ENCODE data around the gene KRT82. TPM values are rescaled to one million over a fixed set of nuclear protein-coding genes. Genes with fewer than 3 reads are reported as not detected.

KRT82 gene
- total and polyA plus RNA-seq, 2 experiments from 2014 or later = not detected

GRCh38 chr12:52433501-52434080 is 27.5 kb upstream of the KRT82 start (continued):
- TF ChIP-seq, protein P1, sequence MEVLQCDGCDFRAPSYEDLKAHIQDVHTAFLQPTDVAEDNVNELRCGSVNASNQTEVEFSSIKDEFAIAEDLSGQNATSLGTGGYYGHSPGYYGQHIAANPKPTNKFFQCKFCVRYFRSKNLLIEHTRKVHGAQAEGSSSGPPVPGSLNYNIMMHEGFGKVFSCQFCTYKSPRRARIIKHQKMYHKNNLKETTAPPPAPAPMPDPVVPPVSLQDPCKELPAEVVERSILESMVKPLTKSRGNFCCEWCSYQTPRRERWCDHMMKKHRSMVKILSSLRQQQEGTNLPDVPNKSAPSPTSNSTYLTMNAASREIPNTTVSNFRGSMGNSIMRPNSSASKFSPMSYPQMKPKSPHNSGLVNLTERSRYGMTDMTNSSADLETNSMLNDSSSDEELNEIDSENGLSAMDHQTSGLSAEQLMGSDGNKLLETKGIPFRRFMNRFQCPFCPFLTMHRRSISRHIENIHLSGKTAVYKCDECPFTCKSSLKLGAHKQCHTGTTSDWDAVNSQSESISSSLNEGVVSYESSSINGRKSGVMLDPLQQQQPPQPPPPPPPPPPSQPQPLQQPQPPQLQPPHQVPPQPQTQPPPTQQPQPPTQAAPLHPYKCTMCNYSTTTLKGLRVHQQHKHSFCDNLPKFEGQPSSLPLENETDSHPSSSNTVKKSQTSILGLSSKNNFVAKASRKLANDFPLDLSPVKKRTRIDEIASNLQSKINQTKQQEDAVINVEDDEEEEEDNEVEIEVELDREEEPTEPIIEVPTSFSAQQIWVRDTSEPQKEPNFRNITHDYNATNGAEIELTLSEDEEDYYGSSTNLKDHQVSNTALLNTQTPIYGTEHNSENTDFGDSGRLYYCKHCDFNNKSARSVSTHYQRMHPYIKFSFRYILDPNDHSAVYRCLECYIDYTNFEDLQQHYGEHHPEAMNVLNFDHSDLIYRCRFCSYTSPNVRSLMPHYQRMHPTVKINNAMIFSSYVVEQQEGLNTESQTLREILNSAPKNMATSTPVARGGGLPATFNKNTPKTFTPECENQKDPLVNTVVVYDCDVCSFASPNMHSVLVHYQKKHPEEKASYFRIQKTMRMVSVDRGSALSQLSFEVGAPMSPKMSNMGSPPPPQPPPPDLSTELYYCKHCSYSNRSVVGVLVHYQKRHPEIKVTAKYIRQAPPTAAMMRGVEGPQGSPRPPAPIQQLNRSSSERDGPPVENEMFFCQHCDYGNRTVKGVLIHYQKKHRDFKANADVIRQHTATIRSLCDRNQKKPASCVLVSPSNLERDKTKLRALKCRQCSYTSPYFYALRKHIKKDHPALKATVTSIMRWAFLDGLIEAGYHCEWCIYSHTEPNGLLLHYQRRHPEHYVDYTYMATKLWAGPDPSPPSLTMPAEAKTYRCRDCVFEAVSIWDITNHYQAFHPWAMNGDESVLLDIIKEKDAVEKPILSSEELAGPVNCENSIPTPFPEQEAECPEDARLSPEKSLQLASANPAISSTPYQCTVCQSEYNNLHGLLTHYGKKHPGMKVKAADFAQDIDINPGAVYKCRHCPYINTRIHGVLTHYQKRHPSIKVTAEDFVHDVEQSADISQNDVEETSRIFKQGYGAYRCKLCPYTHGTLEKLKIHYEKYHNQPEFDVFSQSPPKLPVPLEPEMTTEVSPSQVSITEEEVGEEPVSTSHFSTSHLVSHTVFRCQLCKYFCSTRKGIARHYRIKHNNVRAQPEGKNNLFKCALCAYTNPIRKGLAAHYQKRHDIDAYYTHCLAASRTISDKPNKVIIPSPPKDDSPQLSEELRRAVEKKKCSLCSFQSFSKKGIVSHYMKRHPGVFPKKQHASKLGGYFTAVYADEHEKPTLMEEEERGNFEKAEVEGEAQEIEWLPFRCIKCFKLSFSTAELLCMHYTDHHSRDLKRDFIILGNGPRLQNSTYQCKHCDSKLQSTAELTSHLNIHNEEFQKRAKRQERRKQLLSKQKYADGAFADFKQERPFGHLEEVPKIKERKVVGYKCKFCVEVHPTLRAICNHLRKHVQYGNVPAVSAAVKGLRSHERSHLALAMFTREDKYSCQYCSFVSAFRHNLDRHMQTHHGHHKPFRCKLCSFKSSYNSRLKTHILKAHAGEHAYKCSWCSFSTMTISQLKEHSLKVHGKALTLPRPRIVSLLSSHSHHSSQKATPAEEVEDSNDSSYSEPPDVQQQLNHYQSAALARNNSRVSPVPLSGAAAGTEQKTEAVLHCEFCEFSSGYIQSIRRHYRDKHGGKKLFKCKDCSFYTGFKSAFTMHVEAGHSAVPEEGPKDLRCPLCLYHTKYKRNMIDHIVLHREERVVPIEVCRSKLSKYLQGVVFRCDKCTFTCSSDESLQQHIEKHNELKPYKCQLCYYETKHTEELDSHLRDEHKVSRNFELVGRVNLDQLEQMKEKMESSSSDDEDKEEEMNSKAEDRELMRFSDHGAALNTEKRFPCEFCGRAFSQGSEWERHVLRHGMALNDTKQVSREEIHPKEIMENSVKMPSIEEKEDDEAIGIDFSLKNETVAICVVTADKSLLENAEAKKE (CRISPR knock-in tag; IDR thresholded peaks at IDR 0.05) = no peak
- TF ChIP-seq, protein P2, sequence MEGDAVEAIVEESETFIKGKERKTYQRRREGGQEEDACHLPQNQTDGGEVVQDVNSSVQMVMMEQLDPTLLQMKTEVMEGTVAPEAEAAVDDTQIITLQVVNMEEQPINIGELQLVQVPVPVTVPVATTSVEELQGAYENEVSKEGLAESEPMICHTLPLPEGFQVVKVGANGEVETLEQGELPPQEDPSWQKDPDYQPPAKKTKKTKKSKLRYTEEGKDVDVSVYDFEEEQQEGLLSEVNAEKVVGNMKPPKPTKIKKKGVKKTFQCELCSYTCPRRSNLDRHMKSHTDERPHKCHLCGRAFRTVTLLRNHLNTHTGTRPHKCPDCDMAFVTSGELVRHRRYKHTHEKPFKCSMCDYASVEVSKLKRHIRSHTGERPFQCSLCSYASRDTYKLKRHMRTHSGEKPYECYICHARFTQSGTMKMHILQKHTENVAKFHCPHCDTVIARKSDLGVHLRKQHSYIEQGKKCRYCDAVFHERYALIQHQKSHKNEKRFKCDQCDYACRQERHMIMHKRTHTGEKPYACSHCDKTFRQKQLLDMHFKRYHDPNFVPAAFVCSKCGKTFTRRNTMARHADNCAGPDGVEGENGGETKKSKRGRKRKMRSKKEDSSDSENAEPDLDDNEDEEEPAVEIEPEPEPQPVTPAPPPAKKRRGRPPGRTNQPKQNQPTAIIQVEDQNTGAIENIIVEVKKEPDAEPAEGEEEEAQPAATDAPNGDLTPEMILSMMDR (conservative IDR thresholded peaks at IDR 0.05; ENCODE audit: low read depth in 2 of 2) = no peak
- no peak for TF ChIP-seq STAT1 (IDR thresholded peaks at IDR 0.05; ENCODE audit: unreplicated experiment)
- no peak for TF ChIP-seq CREB1 (CRISPR knock-in tag; IDR thresholded peaks at IDR 0.05; ENCODE audit: low read depth)

DNA sequence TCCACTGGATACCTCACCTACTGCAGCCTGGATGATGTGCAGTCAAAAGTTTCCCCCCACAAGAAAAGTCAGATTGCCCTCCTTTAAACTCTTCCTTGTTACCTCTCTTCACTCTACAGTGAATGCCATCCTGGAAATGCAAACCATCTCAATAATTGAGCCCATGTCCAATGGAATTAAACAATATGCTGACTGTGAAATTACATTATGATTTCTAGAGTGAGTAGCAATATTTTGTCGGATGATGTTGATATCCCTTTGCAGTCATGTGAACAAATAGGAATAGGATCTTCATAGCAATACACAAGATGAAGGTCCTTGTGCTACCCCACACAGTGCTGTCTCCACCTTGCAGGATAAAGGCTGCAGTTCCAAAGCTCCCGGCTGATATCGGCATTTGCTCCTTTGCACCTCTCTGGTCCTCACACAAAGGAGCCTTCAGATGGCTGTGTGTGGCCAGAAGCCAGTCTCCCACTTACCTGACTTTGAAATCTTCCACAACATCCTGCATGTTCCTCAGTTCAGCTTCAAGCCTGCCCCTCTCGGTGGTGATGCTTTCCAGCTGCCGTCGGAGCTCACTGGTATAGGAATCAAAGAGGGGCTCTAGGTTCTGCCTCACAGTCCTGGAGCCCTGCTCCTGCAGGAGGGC is 26.5 kb upstream of the KRT82 start:
- Histone ChIP-seq H3K27ac (ENCODE audit: low read depth) (no peak overlapping the region), H3K9me2 (ENCODE audit: insufficient read depth) (peaks cover 13% of the 10 kb centered on the region), H3K4me2 (no peak overlapping the region), H2AFZ (no peak overlapping the region), H3K79me2 (replicated peaks; ENCODE audit: insufficient read depth) (no peaks in the 10 kb centered on the region), H3K4me3 (no peak overlapping the region), H4K20me1 (replicated peaks; ENCODE audit: insufficient read depth) (no peaks in the 10 kb centered on the region), H3K27me3 (ENCODE audit: insufficient read depth) (no peaks in the 10 kb centered on the region), H3K36me3 (ENCODE audit: insufficient read depth) (no peaks in the 10 kb centered on the region), H3F3A (replicated peaks; ENCODE audit: low read depth) (no peaks in the 10 kb centered on the region), H3K4me1 (ENCODE audit: insufficient read depth) (no peaks in the 10 kb centered on the region)
- no peak for DNase-seq (ENCODE audit: low spot score)
- Mint-ChIP-seq H3K4me3 (no peak overlapping the region), H3K27me3 (ENCODE audit: insufficient read depth, low read depth, poor library complexity) (peaks cover 9% of the 10 kb centered on the region), H3K36me3 (ENCODE audit: low read depth) (no peaks in the 10 kb centered on the region), H3K27ac (no peak overlapping the region), H3K9me3 (no peaks in the 10 kb centered on the region; the same call in 1 of the 3 replicates), H3K4me1 (no peaks in the 10 kb centered on the region; the same call in 1 of the 3 replicates)
- ATAC-seq = no peak
- no peak for TF ChIP-seq STAT1 (IDR thresholded peaks at IDR 0.05; ENCODE audit: unreplicated experiment)
- no peak for TF ChIP-seq JUNB (IDR thresholded peaks at IDR 0.05; ENCODE audit: unreplicated experiment)
- TF ChIP-seq EZH2 (IDR thresholded peaks at IDR 0.05; ENCODE audit: low read depth, unreplicated experiment) = no peak
- no peak for TF ChIP-seq ZNF331 (CRISPR knock-in tag; IDR thresholded peaks at IDR 0.05; ENCODE audit: low read depth)
